KBM-7 (cell line): ENCODE data around the gene ARGLU1.
A peak's percentile ranks its signal among the peaks of the same experiment; 100 is the strongest.

ENCODE experiments used
- DNase-seq: peaks from one replicate; pipeline ENCODE4 v3.0.0-alpha.2; 2015
- in situ Hi-C: fragments of 300-500 bp; cut with MboI; formaldehyde crosslinking; loops from 2 replicates; pipeline ENCODE4 v1.14.3; 2020; ENCODE audit warnings: low sequenced_read_pairs, low pct_unique_long_range_greater_than_20kb, mixed read lengths

ARGLU1 gene

DNA sequence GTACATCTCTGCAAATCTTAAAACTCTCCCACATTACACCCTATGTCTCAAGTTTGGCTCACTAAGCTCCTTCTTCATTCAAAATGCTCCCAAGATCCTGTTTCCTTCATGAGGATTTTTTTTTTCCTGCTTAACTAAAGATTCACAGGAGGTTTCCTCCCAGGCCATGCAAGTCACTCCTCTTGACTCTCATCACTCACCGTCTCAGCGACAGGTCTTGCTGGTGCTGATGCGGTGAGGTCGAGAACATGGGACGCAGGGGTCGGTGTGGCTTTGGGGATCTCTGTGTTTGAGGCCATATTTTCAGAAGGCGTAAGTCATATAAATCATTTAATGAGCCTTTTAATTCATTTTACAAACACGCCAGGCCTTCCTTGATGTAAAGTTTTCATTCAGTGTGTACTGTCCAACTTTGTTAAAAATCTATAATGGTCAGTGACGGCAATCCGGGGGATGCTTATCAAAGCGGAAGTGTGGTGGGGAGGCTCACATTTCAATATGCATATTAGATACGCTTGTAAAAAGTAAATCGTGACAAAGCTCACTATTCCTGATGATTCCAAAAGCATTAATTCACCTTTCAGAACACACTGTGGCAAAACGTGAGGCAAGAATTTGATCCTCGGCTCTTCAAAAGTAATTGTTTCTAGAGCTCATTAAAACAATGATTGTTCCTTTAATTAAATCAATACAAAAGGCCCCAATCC, 52.9 kb downstream of the ARGLU1 start:
- in situ Hi-C loops, result no loop called here
- DNase-seq, result no peak

DNA sequence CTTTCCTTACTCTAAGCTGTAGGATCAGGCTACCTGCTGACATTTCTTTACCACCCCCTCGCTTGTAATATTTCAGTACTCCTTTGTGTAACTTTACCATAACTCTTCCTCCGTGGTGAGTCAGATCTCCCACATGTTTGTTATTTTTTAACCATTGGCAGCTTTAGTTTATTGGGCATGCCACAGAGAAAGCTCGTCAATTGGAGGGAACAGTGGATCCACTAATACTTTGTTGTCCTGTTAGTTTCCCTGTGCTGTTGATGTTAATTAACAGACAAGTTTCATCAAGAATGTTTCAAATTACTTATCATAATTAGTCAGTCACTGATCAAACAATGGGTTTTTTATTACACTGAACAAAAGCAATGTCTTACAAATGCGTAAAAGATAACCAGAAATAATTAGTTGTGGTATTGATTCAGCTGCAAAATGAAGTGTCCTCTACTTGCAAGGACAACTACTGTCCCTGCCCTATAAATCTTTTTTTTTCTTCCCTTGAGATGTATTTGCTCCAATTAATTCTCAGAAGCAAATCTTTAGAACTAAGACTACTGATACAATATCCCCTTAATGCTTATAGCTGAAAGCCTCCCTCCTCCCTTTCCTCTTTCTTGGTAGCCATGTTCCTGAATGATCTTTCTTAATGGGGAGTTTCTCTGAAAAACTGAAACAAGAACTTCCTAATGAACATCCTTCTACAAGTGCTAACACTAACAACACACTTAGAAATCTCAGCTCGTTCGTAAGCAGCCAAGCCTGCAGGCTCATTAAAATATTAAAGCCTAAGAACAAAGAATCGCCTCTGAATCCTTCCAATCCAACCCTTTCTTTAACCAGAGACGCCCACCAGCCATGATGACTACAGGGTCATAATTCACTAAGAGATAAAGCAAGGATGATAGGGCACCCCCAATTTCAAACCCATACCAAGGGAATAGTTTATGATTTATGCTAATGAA, 54.6 kb downstream of the ARGLU1 start:
- in situ Hi-C loops, result no loop called here
- no peak for DNase-seq

DNA sequence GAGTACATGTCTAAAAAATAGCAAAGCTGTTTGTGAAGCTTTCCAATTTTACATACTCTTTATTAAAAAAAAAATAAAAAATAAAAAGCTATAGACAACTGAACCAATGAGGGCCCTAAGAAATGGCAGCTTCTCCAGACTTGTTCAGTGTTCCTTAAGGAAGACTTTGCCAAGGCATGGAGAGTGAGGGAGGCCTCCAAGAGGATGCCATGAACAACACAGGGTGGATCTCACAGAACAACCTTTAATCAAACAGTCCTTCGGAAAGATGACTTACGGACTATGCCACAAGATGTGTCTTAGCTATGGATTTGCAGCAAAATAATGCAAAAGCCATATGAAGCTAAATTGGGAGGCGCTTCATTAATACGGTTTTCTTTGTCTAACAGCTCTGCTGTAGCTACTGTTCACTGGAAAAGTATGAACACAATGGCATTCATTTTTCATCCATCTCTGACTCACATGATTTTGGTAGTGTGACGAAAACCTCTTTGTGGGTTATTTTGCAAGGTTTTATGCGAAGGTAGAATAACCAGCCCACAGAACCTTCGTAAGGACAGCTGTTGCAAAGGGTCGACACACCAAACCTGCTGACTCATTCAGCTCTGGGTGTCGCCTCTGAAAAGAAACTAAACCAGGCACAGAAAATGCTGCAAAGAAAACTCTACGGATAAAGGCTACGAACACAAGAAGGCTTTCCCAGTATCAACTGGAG, 60.2 kb downstream of the ARGLU1 start:
- in situ Hi-C loops, result no loop called here
- DNase-seq, result peak; percentile 45

DNA sequence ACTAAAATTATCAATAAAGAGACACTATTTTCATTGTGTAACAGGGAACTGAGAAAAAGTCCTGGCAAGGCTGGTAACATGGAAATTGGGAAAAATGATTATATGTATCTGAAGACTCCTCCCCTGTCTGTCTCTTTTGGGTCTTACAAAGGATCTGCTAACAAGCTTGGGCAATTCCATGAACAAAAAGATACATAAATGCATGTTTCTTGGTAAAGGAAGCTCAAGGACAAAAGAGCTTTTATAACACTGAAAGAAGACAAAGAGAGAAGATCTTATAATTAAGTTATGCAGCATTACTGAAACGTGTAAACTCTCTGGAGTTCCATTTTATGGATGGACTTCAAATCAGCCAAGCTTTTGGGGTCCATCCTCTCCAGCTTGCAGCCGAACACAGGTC, 61.7 kb downstream of the ARGLU1 start:
- no peak for DNase-seq
- in situ Hi-C loops, result no loop called here

DNA sequence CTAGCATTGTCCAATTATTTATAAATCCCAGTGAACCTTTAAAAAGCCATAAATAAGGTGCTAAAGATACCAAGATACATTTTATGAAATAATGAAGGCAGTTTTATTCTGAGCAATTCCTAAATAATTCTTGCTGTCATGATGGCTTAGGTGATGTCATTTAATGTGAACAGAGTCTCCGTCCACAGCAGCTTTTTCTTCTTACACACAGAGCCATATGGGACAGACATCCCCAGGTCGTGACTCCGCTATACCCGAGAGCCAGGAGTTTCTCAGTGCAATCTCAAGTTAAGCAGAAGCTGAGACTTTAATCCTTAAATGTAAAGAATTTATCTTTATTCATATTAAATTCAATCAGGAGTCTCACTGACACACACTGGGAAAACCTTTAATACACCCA, 62.2 kb downstream of the ARGLU1 start:
- in situ Hi-C loops, result no loop called here
- no peak for DNase-seq

DNA sequence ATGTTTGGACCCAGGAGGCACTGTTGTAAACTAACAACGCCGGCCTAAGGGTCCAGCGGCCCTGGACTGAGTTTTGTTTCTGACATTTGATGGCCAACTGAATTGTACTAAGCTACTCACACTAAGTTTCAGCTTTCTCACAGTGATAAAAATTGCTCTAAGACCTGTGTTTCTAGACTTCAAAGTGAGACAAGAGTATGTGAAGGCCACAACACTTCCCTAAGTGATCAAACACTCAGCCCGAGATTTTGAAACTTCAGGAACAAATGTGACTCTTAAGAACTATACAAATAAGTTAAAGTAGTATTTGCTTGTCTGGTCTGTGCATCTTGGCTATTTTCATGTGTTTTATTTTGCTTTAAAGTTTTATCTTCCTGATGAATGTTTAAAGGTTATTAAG, 62.6 kb downstream of the ARGLU1 start:
- in situ Hi-C loops, result no loop called here
- no peak for DNase-seq

DNA sequence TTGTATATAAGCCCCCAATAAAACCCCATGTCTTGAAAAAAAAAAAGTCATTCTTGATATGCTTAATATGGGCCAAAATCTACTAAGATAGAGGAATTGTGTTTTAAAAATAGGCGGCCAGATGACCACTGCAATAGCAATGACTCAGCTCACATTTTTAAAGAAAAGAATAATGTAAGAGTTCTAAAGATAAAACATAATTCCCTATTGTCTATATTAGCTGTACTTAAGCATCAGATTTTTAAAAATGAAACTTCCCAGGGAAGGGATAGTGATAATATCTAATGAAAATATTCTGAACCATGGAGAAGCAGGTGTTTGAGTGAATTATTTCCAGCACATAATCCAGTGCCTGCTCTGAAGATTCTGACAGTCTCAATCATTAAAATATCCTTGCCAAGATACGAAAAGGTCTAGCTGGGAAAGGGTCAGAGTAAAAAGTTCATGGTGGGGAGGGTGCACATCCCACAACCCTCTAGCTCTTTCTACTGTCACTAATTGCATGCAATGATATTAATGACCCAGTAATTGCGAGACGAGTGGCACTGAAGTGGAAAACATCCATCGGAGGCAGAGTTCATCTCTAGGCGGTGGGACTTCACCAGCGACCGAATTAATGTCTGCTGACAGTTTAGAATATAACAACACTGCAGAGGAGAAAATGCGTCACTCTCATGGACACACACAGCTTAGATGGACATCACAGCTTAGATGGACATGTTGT, 64.0 kb downstream of the ARGLU1 start:
- no peak for DNase-seq
- in situ Hi-C loops, result no loop called here

DNA sequence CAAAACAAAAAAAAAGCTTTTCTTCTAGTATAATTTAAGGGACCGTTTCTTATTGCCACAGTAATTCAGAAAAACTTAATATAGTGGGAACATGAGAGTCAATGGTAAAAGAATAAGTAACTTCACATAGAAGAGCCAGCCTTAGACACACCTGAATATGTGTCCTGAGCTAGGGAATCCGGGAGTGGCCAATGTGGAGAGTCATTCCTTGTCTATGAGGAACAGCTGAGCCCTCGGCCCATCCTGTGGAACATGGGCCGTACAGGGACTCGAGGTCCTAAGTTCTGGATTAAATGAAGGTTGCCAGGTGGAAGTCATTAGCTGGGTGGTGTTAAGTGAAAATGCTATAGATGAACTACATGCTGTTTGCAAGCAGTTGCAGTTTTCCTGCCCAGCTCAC, 64.7 kb downstream of the ARGLU1 start:
- no peak for DNase-seq
- in situ Hi-C loops, result no loop called here

DNA sequence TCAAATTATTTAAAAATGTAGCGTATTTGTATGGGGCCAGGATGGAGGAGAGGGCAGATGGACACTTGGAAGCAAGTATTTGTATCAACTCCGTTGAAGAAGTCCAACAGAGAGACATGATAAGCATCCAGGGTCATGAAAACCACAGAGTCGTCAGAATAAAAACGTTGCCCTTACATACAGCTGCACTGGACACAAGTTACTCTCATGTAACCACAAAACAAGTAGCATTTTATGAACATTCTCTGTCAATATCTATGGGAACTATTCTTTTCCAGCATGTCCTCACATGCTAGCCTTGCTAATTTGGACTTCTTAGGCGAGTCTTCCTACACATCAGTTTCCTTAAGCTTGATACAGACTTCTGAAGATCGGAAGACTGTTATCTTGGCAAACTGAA, 67.5 kb downstream of the ARGLU1 start:
- DNase-seq, result no peak
- in situ Hi-C loops, result no loop called here

DNA sequence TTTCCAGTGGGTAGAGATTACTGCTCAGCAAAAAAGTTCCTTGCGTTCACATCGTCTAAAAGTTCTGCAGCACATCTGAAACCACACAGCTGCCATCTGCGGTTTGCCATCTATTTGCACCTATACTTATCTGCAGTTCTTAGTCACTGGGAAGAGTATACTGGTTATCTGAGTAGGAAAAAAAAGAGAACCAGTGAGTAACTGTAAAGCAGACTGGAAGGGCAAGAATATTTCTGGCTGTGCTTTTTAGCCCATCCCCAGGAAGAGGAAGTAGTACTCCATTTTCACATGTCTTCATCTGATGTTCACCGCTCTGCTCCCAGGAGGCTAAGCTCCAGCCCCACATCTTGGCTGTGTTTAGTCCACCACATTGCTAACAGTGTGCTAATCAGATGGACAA, 68.0 kb downstream of the ARGLU1 start:
- in situ Hi-C loops, result no loop called here
- DNase-seq, result peak; percentile 81

DNA sequence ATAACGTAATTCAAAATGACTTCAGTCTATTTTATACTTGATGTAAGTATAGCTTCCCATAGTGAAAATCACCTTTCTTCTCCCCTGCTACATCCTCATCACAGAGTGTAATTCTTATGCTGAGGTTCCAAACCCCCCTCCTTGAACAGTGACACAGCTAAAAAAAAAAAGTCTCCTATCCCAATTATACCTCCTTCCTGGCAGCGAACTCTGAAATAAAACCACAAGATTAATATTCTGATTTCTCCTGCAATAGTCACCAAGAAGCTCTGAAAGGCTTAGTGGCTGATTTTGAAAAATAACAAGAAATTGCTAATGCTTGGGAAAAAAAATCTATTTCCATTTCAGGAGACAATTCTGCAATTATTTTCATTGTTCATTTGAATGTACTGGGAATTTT, 68.8 kb downstream of the ARGLU1 start:
- in situ Hi-C loops, result no loop called here
- DNase-seq, result no peak

DNA sequence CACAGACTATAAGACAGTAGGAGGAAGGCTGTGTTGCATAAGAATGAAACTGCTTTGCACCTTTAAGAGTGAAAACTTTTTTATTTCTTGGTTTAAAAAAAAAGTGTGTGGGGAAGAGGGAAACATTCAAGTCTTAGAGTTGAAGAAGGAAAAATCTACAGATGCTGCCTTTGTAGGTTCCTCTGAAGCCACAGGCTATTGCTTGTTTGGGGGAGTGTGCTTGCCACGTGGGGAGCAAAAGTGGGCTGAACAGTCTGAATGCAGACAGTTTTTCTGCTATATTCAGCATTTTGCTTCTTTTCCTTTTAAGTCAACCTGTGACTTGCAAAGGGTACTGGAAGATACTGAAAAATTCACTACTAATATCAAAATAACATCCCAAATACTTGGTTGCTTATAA, 69.4 kb downstream of the ARGLU1 start:
- in situ Hi-C loops, result no loop called here
- no peak for DNase-seq

DNA sequence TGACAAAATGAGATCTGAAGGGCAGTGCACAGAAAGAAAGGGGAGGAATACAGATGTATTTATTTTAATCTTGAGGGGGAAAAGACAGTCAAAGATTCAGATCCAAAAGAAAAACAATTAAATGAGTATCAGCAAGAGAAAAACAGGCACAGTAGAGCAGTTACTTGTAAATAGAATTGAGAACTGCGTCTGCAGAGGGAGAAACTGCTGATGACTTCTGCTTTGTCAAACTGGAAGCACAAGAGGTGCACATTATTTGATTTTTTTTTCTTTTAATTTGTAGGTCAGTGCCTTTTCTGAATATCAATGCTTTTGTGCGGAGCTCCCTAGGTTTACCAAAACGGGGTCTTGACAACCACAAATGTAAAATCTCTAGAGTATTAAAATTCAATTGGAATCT, 69.8 kb downstream of the ARGLU1 start:
- no peak for DNase-seq
- in situ Hi-C loops, result no loop called here

DNA sequence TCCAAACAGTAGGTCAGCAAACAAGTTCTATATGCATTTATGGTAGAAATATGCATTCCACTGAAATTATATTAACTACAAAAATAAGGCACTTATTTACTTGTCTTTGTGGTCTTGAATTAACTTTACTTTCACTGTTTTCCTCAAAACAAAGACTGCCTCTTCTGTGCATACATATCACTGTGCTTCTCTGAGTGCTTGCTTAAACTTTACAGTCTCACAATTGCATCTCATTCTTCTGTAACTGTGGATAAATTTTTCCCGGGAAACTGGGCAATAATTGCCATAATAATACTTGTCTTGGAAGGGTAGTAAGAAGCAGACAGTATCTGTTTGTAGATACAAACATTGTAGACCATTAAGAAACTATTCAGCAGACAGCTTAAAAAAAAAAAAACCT, 70.9 kb downstream of the ARGLU1 start:
- in situ Hi-C loops, result no loop called here
- DNase-seq, result no peak

DNA sequence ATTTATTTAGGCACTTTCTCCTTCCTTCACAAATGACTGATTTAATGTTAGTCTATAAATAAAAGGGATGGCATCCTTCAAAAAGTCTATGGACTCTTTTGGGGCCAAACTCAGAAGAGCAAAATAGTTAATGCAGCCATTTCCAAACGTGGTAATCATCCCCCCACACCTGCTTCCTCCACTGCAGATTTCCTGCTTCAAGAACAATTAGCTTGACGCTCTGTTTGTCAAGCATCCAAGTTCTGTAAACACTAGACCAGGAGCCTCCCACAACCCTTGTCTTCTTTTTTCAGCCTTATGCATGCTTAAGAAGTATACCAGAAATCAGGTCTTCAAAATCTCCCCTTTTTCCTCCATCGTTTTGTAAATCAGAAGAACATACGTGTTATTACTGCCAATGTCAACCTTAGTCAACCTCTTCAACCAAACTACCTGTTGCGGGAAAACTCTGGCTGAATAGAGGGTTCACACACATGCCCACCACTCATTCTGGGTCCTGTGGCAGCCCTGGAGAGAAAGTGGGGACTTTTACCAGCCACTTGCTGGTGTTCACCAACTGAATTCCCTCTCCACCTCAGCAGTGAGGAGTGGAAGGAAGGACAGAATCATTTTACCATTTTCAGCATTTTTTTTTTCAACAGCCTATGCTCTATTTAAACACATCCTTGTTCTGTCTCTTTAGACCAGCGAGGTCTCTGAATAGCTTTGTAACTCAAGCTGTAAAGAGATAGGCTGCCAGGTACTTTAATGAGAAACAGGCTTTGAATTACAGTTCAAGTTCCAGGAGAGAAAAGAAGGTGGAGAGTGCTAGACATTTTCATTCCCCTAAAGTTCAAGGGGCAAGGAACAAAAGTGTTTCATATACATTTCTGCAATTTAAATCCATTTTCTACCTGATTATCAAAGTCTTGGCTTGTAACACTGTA, 71.6 kb downstream of the ARGLU1 start:
- in situ Hi-C loops, result no loop called here
- DNase-seq, result peak; percentile 55

DNA sequence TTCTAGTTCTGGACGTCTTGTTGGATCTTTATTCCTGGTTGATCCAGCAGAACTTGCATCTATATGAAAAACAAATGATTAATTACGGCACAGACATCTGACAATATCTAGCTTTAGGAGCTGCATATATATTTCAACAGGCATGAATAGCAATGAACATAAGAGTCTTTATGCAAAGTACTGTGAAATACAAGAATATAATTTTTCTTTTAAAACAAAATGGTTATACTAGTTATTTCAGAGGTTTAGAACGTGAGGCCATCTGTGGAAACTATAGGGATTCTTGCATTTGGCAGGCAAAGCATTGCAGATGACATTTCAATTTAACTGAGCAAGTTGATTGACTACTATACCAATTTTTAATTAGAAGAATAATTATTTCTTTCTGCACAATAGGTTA, 73.0 kb downstream of the ARGLU1 start:
- in situ Hi-C loops, result no loop called here
- no peak for DNase-seq

DNA sequence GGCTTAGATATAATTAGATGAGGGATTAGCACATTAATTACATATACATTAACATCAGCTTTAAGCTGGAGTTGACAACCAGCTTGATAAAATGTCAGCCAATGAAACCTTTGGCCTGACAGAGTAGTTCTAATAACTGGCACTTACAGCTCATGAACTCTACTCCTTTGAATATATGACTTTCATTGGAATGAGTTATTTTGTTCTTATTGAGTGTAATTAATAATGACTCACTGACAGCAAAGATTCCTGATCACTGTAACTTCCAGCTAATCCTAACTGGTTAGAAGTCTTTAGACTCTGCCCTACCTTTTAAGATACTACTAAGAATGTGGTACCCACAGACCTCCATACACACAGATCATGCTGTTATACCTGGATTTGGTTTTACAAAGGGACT, 73.4 kb downstream of the ARGLU1 start:
- in situ Hi-C loops, result no loop called here
- DNase-seq, result no peak

DNA sequence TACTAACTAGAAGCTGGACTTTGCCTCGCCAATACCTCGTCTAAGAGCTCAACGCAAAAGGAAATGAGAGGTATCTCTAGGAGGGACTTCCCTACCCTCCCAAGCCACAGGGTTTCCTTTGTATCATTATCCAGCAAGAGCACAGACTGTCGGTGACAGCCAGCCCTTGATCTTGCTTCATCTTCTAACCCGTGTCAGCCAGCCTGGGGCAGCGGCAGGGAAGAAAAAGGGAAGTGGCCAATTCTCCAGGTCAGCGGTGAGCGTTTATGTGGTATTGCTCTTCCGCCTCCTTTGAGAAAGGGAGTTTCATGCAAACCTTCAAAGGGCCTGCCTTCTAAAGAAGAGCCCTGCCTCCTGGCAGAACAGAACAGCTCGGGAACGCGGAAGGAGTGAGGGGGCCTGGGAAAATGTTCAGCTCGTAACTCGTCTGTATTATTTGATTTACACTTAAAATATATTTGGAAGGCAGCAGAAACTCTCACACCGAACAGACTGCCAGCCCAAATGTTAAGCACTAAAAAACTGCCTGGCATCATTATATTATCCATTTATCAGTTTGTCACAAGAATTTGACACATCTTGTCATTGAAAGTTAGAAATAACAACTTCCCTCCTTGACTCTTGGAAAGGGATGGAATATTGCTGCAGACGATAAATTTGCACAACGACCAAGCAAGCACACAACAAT, 74.3 kb downstream of the ARGLU1 start:
- DNase-seq, result peak; percentile 99
- in situ Hi-C loops, result no loop called here
